GM12878 (cell line): ENCODE data around the gene NOTCH1. TPM values are rescaled to one million over a fixed set of nuclear protein-coding genes. Genes with fewer than 3 reads are reported as not detected.

Experiments
- ATAC-seq: fragments of 200-7000 bp; cut with Tn5 transposase; 3 replicates; pipeline ENCODE4 v1.9.1; 2020; ENCODE audit warnings: mild to moderate bottlenecking, moderate library complexity
- BruUV-seq: library from RNA; stranded (reverse); fragments of 400-500 nt; replicated peaks from 2 replicates; lab custom pipeline; 2021; lab: Mats Ljungman, UMichigan
- CTCF ChIA-PET: fragments of 300-600 bp; sonication (Branson Sonifier 250); formaldehyde crosslinking; extraction: SDS; loops from one replicate; lab custom pipeline; 2021; ENCODE audit warnings: inconsistent platforms; lab: Yijun Ruan, JAX
- POLR2A ChIA-PET: fragments of 350-600 bp; formaldehyde crosslinking; extraction: SDS; loops from one replicate; lab custom pipeline; 2021; ENCODE audit warnings: inconsistent platforms; lab: Charles Lee
- RAD21 ChIA-PET: fragments of 300-600 bp; sonication (Branson Sonifier 250); formaldehyde crosslinking; loops from one replicate; lab custom pipeline; 2023; ENCODE audit warnings: antibody characterized with exemption; ENCODE audit not compliant: unreplicated experiment; lab: Charles Lee
- SMC1A ChIA-PET: fragments of 300-600 bp; sonication (Branson Sonifier 250); formaldehyde crosslinking; loops from one replicate; lab custom pipeline; 2023; ENCODE audit not compliant: unreplicated experiment, uncharacterized antibody; lab: Charles Lee
- DNase-seq: peaks from one replicate; pipeline ENCODE4 v3.0.0-alpha.2; 2011; ENCODE audit warnings: low read depth, low spot score
- FAIRE-seq: peaks from 3 replicates; lab custom pipeline; 2011; peaks lifted over from hg19 to GRCh38; lab: Jason Lieb, UNC
- H2AFZ ChIP-seq: 2 replicates; pipeline ENCODE4 v1.6.0; 2011; ENCODE audit warnings: low read depth, low read length, control low read depth; ENCODE audit not compliant: control insufficient read depth
- H3K27ac ChIP-seq: 2 replicates; pipeline ENCODE4 v1.5.1; 2011; ENCODE audit warnings: control low read depth; ENCODE audit not compliant: control insufficient read depth, insufficient read depth
- H3K27me3 ChIP-seq, 2 experiments: replicated peaks in 1 of 2; 2 replicates each; pipeline versions ENCODE4 v1.6.0 to v1.6.1; 2011; ENCODE audit warnings: low read length in 1 of 2; ENCODE audit not compliant: control insufficient read depth in 2 of 2, insufficient read depth in 2 of 2
- H3K36me3 ChIP-seq, 2 experiments: 2 replicates each; pipeline ENCODE4 v1.5.1; 2011; ENCODE audit warnings: low read length in 1 of 2; ENCODE audit not compliant: control insufficient read depth in 2 of 2, insufficient read depth in 2 of 2
- H3K4me1 ChIP-seq: 2 replicates; pipeline ENCODE4 v1.6.1; 2011; ENCODE audit warnings: mild to moderate bottlenecking, low read length, moderate library complexity, mixed read lengths; ENCODE audit not compliant: control insufficient read depth, insufficient read depth
- H3K4me2 ChIP-seq: 2 replicates; pipeline ENCODE4 v1.6.0; 2011; ENCODE audit warnings: control low read depth; ENCODE audit not compliant: control insufficient read depth, insufficient read depth
- H3K4me3 ChIP-seq: fragments of 200-600 bp; sonication (generic); 2 replicates; pipeline ENCODE4 v1.5.1; 2016
- H3K79me2 ChIP-seq: 2 replicates; pipeline ENCODE4 v1.6.0; 2011; ENCODE audit warnings: low read length; ENCODE audit not compliant: control insufficient read depth, insufficient read depth
- H3K9ac ChIP-seq: 2 replicates; pipeline ENCODE4 v1.8.0; 2011; ENCODE audit warnings: low read length, control low read depth, mixed read lengths; ENCODE audit not compliant: control insufficient read depth, insufficient read depth
- H3K9me3 ChIP-seq: replicated peaks from 3 replicates; pipeline ENCODE4 v1.5.1; 2011; ENCODE audit warnings: mild to moderate bottlenecking, low read length; ENCODE audit not compliant: control insufficient read depth, insufficient read depth
- H4K20me1 ChIP-seq: 2 replicates; pipeline ENCODE4 v1.6.0; 2011; ENCODE audit not compliant: control insufficient read depth, insufficient read depth
- BHLHE40 ChIP-seq, 2 experiments: fragments of 450-650 bp in 1 of 2; IDR thresholded peaks; 2 replicates each; pipeline ENCODE4 v1.6.1; 2011 to 2017; ENCODE audit warnings: low read depth in 2 of 2, borderline replicate concordance in 1 of 2, improper control_type of control experiment in 1 of 2, low read length in 1 of 2, mild to moderate bottlenecking in 1 of 2
- LARP7 ChIP-seq: fragments of 450-650 bp; IDR thresholded peaks from 2 replicates; pipeline ENCODE4 v1.6.1; 2017; ENCODE audit warnings: mild to moderate bottlenecking
- MXI1 ChIP-seq: fragments of 150-350 bp; IDR thresholded peaks from 2 replicates; pipeline ENCODE4 v1.6.1; 2011; ENCODE audit warnings: low read depth, mild to moderate bottlenecking, inconsistent platforms, low read length, improper control_type of control experiment
- RAD51 ChIP-seq: fragments of 450-650 bp; IDR thresholded peaks from 2 replicates; pipeline ENCODE4 v1.6.1; 2016; ENCODE audit warnings: moderate library complexity, mild to moderate bottlenecking, inconsistent platforms
- RB1 ChIP-seq: fragments of 450-650 bp; formaldehyde crosslinking; IDR thresholded peaks from 2 replicates; pipeline ENCODE4 v1.6.1; 2017; ENCODE audit warnings: mild to moderate bottlenecking, borderline replicate concordance
- SMAD5 ChIP-seq: IDR thresholded peaks from 2 replicates; pipeline ENCODE4 v1.6.1; 2016; ENCODE audit warnings: antibody characterized with exemption, low read depth
- ZNF207 ChIP-seq: fragments of 450-650 bp; IDR thresholded peaks from 2 replicates; pipeline ENCODE4 v1.6.1; 2014; ENCODE audit warnings: antibody characterized with exemption, mild to moderate bottlenecking, borderline replicate concordance
- WGBS: methylation state at CpG from one replicate; pipeline ENCODE4 v1.1.6; 2016; ENCODE audit warnings: low lambda C conversion rate; ENCODE audit not compliant: insufficient replicate concordance, insufficient coverage; ENCODE audit errors: missing lambda C conversion rate; 5-methylcytosine and 5-hydroxymethylcytosine counted together
- in situ Hi-C: fragments of 300-500 bp; cut with MboI; formaldehyde crosslinking; loops from 9 replicates; pipeline ENCODE4 v1.14.3; 2018; ENCODE audit warnings: mixed read lengths
- intact Hi-C: fragments of 100-400 bp; cut with micrococcal nuclease; formaldehyde crosslinking; loops from one replicate; pipeline ENCODE4 v1.14.2; 2022; ENCODE audit not compliant: unreplicated experiment
- polyA plus RNA-seq, 11 experiments: library from polyadenylated mRNA; depleted of rRNA in 4 of 11; unstranded in 6 of 11; stranded (reverse) in 5 of 11; fragments of >200 nt; fragmentation: Nextera tagmentation in 4 of 11; fragmentation: Illumina TruSeq in 1 of 11; extraction: Ambion mirVana in 4 of 11; extraction: Trizol in 1 of 11; gene quantifications; 1 replicate in 1 of 11; 2 replicates in 10 of 11; pipeline versions ENCODE4 v1.2.1 to v1.2.3, GENCODE V29; 2011 to 2016; ENCODE audit warnings: inconsistent platforms in 2 of 11, missing spikeins in 2 of 11, low read depth in 1 of 11
- total RNA-seq, 4 experiments: library from RNA; depleted of rRNA in 3 of 4; stranded (reverse); fragments of >200 nt in 3 of 4; fragmentation: Illumina TruSeq in 1 of 4; extraction: Trizol in 1 of 4; gene quantifications; 2 replicates each; pipeline versions ENCODE4 v1.2.1 to v1.2.3, GENCODE V29; 2013 to 2021
- TF ChIP-seq, protein P1 (sequence below): fragments of 450-650 bp; IDR thresholded peaks from 2 replicates; pipeline ENCODE4 v1.6.1; 2016; ENCODE audit warnings: mild to moderate bottlenecking

NOTCH1 gene
- total and polyA plus RNA-seq, 10 of the 15 experiments (the other 5 are each of a cell fraction or from before 2014, with no cell fraction given) = 0.02 to 40.0 (median 3.7) TPM

DNA sequence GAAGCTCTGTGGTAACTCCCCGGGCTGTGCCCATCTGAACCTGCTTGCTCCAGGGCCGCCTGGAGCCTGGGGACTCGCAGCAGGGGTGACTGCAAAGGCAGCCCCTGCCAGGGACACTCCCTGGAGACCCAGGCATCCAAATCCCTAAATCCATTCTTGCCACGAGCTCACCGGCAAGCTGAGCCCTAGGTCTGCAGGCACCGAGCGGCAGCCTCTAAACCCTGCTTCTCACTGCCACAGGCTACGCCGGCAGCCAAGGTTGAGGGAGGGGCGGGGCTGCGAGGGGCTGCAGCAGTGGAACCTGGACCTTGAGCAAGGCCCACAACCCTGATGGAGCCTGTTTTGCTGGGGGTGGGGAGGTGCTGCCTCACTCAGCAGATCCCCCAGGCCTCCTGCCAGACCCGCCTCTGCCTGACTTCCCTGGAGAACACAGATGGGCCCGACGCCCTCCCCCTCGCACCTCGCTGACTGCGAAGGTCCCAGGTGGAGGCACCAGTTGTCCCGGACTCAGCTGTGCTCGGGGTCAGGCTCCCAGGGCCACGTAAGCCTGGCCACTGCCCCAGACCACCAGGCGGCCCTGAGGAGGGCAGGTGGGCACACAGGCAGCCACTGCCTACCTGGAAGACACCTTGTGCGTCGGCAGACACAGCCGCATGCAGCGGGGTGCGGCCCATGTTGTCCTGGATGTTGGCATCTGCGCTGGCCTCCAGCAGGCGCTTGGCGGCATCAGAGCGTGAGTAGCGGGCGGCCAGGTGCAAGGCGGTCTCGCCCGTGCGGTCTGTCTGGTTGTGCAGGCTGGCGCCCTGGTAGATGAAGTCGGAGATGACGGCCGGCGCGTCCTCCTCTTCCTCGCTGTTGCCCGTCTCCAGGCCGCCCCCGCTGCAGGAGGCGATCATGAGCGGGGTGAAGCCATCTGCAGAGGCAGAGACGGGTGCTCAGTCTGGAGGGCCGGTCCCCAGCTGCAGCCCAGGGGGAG is 45.6 kb downstream of the NOTCH1 start (continued):
- TF ChIP-seq RB1 = no peak

DNA sequence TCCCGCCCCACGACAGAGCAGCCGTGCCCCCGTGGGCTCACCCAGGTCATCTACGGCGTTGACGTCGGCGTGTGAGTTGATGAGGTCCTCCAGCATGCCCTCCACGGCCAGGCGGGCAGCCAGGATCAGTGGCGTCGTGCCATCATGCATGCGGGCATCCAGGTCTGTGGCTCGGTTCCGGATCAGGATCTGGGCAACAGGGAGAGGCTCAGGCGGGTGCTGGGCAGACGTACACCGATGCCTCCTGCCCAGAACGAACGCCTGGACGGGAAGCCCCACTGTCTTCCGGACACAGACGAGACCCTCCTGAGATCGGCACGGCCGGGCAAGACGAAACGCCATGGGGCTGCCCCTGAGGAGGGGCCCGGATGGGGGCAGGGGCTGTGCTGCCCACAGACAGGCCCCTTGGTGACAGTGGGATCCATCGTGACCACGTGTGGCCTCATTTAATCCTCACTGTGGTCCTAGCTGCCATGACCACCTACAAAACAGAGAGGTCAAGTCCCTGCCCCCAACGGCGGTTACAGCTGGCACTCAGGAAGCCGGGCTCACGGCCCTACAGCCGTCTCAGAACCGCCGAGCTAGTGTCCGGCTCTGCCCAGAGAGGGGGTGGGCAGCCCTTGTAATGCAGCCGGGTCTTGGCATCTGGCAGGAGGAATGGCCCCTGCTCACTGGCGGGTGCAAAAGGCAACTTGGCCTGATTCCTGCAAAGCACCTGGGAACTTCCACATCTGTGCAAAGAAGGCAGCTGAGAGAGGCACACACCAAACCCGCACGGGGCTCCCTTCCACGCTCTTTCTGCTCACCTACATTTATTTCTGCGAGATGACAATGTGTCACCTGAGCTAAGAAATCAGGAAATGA is 46.5 kb downstream of the NOTCH1 start:
- ChIA-PET SMC1A (no interaction called here), CTCF (interaction anchor here (1.0 kb wide), 1 partner anchor 15 kb away, joined by 4 read pairs; no protein-coding TSS in a partner anchor), POLR2A (no interaction called here), RAD21 (no interaction called here)
- H3K79me2 ChIP-seq = no peaks in the 10 kb centered on the region
- H3K9me3 ChIP-seq = no peaks in the 10 kb centered on the region
- H3K36me3 ChIP-seq = peaks cover 0 to 35% of the 10 kb centered on the region in 2 experiments; a peak in 2 of 4 replicates
- BruUV-seq = no TSS peak
- H3K4me1 ChIP-seq = no peaks in the 10 kb centered on the region
- H3K4me3 ChIP-seq = no peak overlapping the region
- ATAC-seq (no peak), FAIRE-seq (no peak), DNase-seq (no peak)
- TF ChIP-seq MXI1 (no peak), BHLHE40 (IDR thresholded peaks at IDR 0.05; ENCODE audit: borderline replicate concordance in 1 of 2, low read depth in 2 of 2, low read length in 1 of 2) (no peak), SMAD5 (no peak), RAD51 (no peak), ZNF207 (no peak), LARP7 (no peak)
- TF ChIP-seq, protein P1, sequence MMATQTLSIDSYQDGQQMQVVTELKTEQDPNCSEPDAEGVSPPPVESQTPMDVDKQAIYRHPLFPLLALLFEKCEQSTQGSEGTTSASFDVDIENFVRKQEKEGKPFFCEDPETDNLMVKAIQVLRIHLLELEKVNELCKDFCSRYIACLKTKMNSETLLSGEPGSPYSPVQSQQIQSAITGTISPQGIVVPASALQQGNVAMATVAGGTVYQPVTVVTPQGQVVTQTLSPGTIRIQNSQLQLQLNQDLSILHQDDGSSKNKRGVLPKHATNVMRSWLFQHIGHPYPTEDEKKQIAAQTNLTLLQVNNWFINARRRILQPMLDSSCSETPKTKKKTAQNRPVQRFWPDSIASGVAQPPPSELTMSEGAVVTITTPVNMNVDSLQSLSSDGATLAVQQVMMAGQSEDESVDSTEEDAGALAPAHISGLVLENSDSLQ = no peak
- H2AFZ ChIP-seq = no peak overlapping the region
- H3K4me2 ChIP-seq = no peak overlapping the region
- no peaks in the 10 kb centered on the region for H4K20me1 ChIP-seq
- WGBS = 94% methylated on average over 39 of the region's 46 CpGs
- no peaks in the 10 kb centered on the region for H3K27me3 ChIP-seq
- intact Hi-C loops = no loop called here
- H3K27ac ChIP-seq = no peak overlapping the region
- no peak overlapping the region for H3K9ac ChIP-seq
- in situ Hi-C loops = no loop called here
